ENCODE results near the gene CHDH.

- no peak for TF ChIP-seq CTCF (IDR thresholded peaks at IDR 0.05)
- TF ChIP-seq POLR2A (IDR thresholded peaks at IDR 0.05), result no peak
- no peak for TF ChIP-seq EP300 (IDR thresholded peaks at IDR 0.05)
These were observed 73.7 kb downstream of the CHDH start for GRCh38 chr3:53772562-53772961.
